HG03342 (cell line): ENCODE data around the gene ZNF3.
A peak's percentile ranks its signal among the peaks of the same experiment; 100 is the strongest.

Experiments used
- ATAC-seq: cut with Tn5 transposase; IDR thresholded peaks from one replicate; pipeline ENCODE4 v1.9.1; 2021; ENCODE audit warnings: mild to moderate bottlenecking, moderate library complexity; ENCODE audit not compliant: unreplicated experiment

ZNF3 gene

DNA sequence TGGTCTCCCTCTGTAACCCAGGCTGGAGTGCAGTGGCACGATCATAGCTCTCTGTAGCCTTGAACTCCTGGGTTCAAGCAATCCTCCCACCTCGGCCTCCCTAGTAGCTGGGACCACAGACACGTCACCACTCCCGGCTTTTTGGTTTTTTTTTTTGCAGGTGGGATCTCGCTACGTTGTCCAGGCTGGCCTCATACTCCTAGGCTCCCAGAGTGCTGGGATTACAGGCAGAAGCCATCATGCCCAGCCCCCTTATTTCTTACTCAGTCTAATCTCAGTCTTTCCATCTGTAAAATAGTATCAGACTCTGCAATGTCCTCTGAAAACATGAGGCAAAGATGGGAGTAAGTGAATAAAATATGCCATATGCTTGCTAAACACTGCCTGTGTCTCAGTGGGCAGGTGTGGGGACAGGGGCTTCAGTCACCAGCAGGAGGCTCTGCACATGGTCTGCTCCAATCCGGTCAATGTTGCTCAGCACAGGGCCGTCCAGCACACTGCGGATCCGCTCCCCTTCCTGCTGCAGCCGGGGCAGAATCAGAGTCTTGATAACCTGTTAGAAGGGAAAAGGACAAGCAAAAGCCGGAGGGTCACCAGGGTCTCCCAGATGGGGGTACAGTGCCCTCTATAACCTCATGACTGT, 28.1 kb upstream of the ZNF3 start:
- no peak for ATAC-seq

DNA sequence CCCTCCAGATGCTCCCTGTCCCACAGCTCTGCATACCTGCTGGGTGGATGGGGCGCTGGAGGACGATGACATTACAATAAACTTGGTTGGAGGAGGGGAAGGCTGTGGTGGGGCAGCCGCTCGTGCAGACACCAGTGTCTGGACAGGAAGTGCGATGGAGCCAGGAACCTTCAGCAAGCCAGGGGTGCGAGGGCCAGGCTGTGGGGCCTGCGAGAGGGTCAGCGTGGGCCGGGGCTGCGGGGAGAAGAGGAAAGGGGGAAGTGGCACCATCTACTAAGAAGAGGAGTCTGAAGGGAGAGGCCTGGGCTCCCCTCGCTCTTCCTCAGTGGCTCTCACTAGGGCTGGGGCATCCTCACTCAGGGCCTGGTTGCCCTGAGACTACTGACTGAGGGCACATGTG, 26.4 kb upstream of the ZNF3 start:
- no peak for ATAC-seq

DNA sequence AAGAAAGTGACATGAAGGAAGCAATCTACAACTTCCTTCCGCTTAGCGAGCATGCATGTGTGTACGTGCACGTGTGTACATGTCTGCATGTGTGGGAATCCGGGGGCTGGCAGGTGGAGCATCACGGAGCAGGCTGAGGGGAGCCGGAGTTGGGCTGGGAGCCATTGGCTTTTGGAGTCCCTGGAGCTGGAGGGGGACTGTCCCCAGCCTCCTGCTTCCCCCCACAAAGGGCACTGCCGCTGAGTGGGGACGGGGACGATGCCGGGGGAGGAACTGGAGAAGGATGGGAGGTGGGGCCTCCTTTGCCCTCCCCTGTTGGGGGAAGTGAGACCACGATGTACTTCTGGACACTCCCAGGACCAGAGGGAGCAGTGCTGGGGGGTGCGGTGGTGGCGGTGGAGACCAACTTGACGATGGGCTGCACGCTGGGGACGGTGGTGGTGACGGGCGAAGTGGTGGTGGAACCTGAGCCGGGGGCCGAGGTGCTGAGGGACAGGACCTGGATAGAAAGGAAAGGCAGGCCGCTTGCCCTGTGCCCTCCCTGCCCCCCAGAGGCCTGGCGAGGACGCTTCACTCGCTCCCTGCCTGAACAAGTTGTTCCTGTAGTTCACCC, 25.7 kb upstream of the ZNF3 start:
- ATAC-seq, result no peak

DNA sequence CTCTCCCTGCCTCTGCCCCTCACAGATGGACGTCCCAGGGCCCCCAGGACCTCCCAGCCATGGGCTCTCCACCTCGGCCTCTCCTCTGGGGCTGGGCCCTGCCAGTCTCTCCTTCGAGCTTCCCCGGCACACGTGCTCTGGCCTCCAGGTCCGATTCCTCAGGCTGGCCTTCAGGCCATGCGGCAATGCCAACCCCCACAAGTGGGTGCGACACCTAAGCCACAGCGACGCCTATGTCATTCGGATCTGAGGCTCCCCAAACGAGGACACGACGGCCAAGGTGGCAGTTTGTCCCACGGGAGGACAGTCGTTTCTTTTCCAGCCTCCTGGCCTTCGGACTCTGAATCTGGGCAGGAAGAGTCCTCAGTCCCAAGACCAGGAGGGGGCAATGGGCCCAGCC, 25.1 kb upstream of the ZNF3 start:
- ATAC-seq, result no peak

DNA sequence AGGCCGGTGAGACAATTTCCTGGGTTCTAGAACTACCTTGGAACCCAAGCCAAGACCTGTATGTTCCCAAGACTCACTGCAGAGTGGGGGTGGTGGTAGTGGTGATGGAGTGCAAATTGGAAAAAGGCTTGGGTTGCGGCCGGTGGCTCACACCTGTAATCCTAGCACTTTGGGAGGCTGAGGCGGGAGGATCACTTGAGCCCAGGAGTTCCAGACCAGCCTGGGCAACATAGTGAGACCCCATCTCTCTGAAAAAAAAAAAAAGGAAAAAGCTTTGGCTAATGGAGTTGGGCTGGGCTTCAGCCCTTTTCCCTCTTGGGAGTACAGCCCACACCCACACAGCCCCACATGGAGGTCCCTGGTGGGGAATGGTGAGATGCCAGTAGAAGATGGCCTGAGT, 24.0 kb upstream of the ZNF3 start:
- ATAC-seq, result no peak

DNA sequence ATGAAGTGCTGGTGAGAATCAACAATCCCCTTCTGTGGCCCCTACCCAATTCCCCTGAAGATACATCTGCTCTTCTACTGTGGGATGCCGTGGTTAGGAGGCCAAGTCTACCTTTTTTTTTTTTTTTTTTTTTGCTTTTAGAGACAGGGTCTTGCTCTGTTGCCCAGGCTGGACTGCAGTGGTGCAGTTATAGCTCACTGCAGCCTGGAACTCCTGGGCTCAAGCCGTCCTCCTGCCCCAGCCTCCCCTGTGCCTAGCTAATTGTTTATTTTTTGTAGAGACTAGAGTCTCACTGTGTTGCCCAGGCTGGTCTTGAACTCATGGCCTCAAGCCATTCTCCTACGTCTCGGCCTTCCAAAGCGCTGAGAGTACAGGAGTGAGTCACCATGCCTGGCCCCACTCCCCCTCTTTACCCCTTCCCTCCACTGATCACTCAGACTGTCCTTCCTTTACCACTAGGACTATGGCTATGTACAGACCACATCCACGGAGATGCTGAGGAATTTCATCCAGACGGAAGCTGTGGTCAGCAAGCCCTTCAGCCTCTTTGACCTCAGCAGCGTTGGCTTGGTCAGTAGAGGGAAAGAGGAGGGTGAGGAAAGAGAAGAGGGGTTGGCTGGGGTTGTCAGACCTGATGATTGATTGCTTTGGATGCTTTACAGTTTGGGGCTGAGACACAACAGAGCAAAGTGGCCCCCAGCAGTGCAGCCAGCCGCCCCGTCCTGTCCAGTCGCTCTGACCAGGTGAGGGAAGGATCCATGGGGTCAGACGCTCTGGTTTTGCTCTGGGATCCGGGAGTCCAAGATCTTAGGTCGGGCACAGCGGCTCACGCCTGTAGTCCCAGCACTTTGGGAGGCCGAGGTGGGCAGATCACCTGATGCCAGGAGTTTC, 21.7 kb upstream of the ZNF3 start:
- no peak for ATAC-seq

DNA sequence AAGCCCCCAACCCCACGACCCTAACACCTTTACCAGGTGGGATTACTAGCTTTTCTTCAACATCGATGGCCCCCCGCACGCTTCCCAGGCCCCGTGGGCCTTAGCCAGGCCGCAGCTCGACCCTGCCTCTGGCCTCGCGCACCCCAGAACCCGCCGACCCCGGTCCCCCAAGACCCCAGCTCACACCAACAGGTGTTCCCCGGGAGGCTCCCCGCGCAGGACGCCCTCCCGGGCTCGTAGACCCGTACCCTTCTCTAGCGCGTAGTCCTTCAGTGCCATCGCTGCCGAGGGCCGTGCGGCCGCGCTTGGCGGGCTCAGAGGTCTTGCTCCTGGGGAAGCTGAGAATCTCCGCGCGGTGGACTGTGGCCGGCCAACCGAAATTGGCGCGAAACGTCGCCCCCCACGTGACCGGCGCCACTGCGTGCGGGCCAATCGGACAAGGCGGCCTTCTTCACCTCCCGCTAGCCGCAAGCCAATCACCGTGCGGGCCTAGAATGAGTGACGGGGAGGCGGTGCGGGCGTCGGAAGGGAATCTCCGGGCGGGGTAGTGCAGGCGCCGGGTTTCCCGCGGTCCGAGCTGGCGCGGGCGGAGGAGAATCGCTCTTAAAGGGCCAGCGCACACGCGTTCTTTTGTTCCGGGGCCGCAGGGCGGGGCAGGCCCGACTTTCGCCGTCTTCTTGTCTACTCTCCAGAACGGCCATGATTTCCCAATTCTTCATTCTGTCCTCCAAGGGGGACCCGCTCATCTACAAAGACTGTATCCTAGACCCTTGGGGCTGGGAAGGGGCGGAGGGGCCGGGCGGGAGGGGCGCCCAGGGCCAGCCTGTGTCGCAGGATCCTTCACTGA, 19.7 kb upstream of the ZNF3 start, which contains the start of the genes AP4M1 and MCM7:
Gene AP4M1 (plus strand): TSS at position 628 of the 847 bp plus-strand sequence. CDS start 72 bp downstream, at position 700.
Gene MCM7 (minus strand): TSS at position 382 of the 847 bp plus-strand sequence. CDS start 103 bp downstream, at position 279.
- peak; percentile 81 for ATAC-seq

DNA sequence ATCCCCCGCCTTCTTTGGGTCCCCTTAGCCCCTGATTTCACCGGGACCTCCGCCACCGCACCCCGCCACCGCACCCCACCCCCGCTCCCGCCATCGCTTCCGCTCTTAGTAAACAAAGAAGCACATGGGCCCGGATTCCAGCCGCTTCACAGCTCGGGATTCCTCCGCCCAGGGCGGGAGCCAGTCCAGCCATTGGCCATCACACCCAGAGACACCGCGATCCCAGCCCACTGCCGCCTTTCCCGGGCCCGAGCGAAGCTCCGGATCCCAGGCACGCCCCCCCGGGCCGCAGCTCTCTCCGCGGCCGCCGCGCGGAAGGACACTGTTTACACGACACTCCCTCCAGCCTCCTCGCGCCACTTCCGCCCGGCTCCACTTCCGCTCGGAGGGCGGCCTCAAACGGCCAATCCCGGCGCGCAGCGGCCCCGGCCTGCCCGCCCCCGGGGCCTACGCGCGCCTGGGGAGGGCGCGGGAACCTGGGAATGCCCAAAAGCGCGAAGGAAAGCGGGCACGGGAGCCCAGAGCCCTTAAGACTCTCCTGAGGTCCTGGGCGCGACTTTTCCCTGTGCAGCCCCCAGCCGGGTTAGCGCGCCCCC, 19.0 kb upstream of the ZNF3 start:
- peak; percentile 55 for ATAC-seq

DNA sequence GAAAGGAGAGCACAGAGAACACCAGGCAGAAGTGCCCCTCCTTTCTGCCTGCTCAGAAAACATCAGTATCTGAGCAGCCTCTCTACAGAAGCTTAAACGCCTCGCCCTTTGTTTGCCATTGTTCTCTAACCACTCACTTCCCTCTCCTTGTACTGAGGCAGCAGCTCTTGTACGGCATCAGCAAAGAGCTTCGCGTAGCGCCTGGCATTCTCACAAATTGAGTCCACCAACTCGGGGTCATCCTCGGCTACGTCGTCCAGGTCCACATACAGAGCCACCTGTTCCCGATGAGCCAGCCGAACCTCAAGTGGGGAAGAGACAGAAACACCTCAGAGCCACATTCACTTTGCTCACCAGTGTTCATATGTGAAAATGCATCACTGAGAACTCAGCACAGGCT, 17.9 kb upstream of the ZNF3 start:
- no peak for ATAC-seq

DNA sequence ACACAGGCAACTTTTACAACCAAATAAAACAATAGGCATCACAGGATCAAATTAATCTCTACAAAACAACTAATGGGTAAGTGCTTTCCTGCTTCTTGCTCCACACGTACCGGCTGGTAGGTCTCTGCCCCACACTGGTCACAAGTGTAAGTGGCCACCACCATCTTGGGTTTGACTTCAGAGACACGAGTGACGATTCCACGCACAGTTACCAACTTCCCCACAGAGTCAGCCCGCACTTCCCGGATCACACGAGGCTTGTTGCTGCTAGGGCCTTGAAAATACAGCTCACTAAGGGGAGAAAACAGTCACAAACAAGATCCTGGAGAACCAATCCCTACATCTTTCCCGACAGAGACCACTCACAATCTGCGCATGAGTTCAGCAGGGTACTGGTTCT, 17.4 kb upstream of the ZNF3 start:
- ATAC-seq, result no peak

DNA sequence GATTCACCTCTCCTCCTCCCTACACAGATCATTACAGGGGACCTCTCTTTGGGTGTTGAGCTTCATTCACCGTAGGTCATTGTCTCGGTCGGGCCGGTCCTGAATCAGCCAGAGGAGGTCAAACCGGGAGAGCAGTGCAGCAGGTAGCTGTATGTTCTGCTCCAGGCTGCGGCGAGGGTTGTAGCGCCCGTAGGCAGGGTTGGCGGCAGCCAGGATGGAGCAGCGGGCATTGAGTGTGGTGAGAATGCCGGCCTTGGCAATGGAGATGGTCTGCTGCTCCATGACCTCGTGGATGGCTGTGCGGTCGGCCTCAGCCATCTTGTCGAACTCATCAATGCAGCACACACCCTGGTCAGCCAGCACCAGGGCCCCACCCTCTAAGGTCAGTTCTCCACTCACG, 14.2 kb upstream of the ZNF3 start:
- ATAC-seq, result no peak

DNA sequence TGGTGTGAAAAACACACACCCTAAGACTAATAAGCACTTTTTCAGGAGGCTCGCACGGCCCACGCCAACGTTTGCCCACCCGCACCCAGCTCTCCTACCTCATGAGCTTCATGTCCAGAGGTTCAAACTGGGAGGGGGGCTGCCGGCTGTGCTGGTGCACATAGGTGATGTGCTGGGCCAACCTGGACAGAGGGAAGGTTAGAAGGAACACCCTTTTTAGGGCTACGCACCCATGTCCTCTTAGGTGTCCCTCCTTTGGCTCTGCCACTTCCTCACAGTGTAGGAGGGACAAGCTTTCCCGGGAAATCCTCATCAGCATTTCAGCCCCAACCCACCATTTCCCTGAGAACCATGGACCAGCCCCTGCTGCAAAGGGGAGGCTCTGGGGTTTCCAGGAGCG, 13.8 kb upstream of the ZNF3 start:
- ATAC-seq, result no peak

DNA sequence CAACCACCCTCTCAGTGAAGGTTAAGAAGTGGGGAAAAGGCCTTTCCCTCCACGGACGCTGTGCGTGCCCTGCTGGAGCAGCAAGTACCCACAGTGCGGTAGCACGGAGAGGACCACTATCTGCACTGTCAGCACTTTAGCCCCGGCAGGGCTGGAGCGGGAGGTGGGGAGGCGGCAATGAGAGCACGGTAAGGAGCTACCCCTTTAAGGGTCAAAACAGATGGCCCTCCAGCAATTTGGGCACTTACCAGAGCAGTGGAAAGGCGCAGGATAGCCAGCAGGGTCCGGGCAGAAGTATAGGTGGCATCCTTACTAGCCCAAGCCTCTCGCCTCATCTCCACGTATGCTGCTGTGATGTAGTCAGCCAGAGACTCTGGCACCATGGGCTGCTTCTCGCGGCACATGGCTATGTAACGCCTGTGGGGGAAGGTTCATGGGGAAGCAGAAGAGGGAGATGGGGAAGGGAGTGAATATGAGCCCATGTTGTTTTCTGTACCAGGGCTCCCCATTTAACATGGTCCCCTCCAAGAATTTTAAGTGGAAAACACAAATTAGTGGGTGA, 12.5 kb upstream of the ZNF3 start:
- no peak for ATAC-seq

DNA sequence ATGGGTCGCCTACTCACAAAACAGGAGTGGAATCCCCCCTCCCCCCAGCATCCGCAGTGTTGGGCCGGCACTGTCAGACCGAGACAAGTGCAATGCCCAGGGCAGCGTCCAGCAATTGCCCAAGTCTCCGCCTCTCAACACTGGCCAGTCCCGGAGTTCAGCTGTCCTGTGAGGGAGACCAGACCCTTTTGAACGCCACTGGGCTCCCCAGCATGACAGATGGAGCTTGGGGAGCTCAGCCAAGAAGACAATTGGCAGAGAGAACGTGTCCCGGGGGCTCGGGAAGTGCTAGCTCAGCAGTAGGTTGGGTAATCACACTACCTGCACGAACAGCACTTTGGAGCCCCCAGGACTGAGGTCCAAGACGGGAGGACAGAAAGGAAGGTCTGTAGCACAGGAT, 12.0 kb upstream of the ZNF3 start:
- no peak for ATAC-seq

DNA sequence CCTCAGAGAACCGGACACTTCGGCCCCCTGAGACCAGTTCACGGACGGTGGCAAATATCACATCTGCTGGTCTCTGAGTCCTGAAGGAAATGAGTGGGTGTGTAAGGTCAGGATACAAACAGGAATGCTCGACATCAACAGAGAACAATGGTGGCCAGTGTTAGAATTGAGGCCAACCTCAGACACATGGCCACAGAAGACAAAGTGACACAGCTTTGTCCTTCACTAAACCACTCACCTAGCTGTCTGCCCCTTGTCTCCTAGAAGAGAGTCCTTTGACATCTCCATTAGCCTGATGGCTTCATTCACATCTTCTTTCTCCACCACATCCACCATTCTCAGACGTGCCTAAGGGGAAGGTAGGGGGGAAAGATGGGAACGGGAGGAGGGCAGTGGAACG, 11.5 kb upstream of the ZNF3 start:
- no peak for ATAC-seq

DNA sequence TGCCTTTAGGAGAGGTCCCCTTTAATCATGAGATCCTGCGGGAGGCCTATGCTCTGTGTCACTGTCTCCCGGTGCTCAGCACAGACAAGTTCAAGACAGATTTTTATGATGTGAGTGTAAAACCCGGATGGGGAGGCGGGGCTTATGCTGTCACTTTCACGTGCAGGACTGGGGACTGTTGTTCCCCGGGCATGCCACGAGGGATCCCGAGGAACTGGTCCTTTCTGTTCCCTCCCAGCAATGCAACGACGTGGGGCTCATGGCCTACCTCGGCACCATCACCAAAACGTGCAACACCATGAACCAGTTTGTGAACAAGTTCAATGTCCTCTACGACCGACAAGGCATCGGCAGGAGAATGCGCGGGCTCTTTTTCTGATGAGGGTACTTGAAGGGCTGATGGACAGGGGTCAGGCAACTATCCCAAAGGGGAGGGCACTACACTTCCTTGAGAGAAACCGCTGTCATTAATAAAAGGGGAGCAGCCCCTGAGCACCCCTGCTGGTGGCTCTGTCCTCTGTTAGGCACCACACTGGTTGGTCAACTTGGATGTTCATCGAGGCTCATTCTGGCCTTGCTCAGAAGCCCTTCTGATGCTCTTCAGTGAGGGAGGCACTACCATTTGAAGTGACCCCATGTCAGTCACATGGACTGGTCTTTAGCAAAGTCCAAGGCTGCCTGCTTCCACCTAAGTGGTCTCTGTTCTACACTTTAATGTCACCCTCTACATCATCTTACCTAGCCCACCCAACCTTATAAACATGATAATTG, 10.1 kb upstream of the ZNF3 start:
- ATAC-seq, result no peak

DNA sequence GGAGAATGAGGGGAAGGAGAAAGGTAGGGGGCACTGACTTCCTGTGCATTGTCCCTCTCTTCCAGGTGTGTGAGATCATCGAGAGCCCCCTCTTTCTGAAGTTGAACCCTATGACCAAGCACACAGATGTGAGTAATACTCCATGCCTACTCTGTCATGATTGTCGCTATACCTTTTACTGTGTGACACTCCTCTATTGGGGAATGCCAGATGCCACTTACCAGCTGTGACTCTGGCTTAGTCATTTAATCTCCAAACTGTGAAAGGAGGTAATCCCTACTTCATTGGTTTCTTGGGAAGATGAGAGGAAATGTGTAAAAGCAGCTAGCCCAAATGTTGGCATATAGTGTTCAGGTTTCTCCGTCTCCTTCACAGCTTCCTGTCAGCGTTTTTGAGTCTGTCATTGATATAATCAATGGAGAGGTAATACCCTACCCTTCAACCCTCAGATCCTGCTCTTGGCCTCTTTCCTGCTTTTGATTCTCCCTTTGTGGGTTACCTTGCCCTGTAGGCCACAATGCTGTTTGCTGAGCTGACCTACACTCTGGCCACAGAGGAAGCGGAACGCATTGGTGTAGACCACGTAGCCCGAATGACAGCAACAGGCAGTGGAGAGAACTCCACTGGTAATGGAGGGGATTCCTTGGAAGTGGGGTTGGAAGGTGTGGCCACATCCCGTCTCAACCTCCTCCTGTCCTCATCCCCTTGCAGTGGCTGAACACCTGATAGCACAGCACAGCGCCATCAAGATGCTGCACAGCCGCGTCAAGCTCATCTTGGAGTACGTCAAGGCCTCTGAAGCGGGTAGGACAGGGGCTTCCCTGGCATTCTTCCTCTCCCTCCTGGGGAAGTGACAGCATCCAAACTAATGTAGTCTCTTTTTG, 9.2 kb upstream of the ZNF3 start:
- ATAC-seq, result no peak

DNA sequence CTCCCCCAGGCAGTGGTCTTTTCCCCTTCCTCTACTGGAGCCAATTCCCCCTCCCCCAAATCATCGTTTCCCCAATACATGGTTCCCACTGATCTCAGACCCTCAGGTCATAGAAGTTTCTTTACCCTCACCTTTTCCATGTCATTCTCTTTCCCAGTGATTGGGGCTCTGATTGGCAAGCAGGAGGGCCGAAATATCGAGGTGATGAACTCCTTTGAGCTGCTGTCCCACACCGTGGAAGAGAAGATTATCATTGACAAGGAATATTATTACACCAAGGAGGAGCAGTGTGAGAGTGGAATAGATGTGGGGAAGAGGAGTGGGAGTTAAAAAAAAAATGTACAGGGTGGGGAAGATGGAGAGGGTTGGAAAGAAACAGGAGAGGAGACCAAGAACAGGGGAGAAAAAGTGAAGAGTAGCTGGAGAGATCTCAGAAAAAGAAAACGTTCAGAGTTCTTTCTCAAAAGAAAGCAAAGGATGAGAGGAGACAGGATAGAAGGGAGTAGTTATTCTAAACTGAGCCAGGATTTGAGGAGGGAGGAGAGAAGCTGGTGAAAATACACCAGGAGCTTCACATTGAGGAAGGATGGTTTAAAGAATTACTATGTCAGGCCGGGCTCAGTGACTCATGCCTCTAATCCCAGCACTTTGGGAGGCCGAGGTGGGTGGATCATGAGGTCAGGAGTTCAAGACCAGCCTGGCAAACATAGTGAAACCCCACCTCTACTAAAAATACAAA, 8.1 kb upstream of the ZNF3 start:
- no peak for ATAC-seq
